Neuron (in vitro differentiated cells): ENCODE measurements around the gene TAF5.
A peak's percentile ranks its signal among the peaks of the same experiment; 100 is the strongest.
"Not testable (repeated sequence)": the region's sequence is repeated elsewhere in the genome, so short reads cannot be mapped to it uniquely, and the experiment has no call there.

Experiments
- H2AFZ ChIP-seq: one replicate; pipeline ENCODE4 v1.6.1; 2013; ENCODE audit warnings: low read depth, mild to moderate bottlenecking, inconsistent platforms, low read length, moderate library complexity
- H3K27me3 ChIP-seq: one replicate; pipeline ENCODE4 v1.6.1; 2013; ENCODE audit warnings: low read length; ENCODE audit not compliant: insufficient read depth
- H3K36me3 ChIP-seq: one replicate; pipeline ENCODE4 v1.6.1; 2013; ENCODE audit warnings: low read length; ENCODE audit not compliant: insufficient read depth
- H3K4me1 ChIP-seq: one replicate; pipeline ENCODE4 v1.6.1; 2013; ENCODE audit warnings: low read length; ENCODE audit not compliant: insufficient read depth
- H3K4me3 ChIP-seq: 2 replicates; pipeline ENCODE4 v1.5.1; 2013; ENCODE audit warnings: mild to moderate bottlenecking, low read length, moderate library complexity
- H3K9me3 ChIP-seq: one replicate; pipeline ENCODE4 v1.6.1; 2013; ENCODE audit warnings: low read length

TAF5 gene

GRCh38 chr10:103367782-103368518 is at the start of gene TAF5:
Gene TAF5 (plus strand): TSS chr10:103367976. CDS start chr10:103367990, 14 bp downstream.
- H3K9me3 ChIP-seq, result no peaks in the 10 kb centered on the region
- H3K4me3 ChIP-seq, result peak within 1 kb of the TSS; percentile 71
- H3K36me3 ChIP-seq, result peaks cover 1% of the 10 kb centered on the region
- peak within 1 kb of the TSS; percentile 93 for H2AFZ ChIP-seq
- peaks cover 7% of the 10 kb centered on the region for H3K4me1 ChIP-seq
- no peaks in the 10 kb centered on the region for H3K27me3 ChIP-seq

GRCh38 chr10:103327906-103328305 is 39.9 kb upstream of the TAF5 start:
- no peaks in the 10 kb centered on the region for H3K27me3 ChIP-seq
- H3K36me3 ChIP-seq, result peaks cover 50% of the 10 kb centered on the region
- H3K4me3 ChIP-seq, result no peak overlapping the region
- H3K4me1 ChIP-seq, result no peaks in the 10 kb centered on the region
- no peaks in the 10 kb centered on the region for H3K9me3 ChIP-seq
- no peak overlapping the region for H2AFZ ChIP-seq

- H3K9me3 ChIP-seq, result no peaks in the 10 kb centered on the region
- H3K4me3 ChIP-seq, result no peak overlapping the region
- H3K4me1 ChIP-seq, result no peaks in the 10 kb centered on the region
- H3K36me3 ChIP-seq, result peaks cover 52% of the 10 kb centered on the region
- no peaks in the 10 kb centered on the region for H3K27me3 ChIP-seq
- H2AFZ ChIP-seq, result no peak overlapping the region
These were observed 33.7 kb upstream of the TAF5 start for GRCh38 chr10:103333934-103334520.

GRCh38 chr10:103334567-103334966 is 33.2 kb upstream of the TAF5 start:
- peaks cover 54% of the 10 kb centered on the region for H3K36me3 ChIP-seq
- no peaks in the 10 kb centered on the region for H3K9me3 ChIP-seq
- H3K4me1 ChIP-seq, result no peaks in the 10 kb centered on the region
- H2AFZ ChIP-seq, result no peak overlapping the region
- no peak overlapping the region for H3K4me3 ChIP-seq
- no peaks in the 10 kb centered on the region for H3K27me3 ChIP-seq

GRCh38 chr10:103336370-103336769 is 31.4 kb upstream of the TAF5 start:
- H3K4me1 ChIP-seq, result no peaks in the 10 kb centered on the region
- H3K36me3 ChIP-seq, result peaks cover 44% of the 10 kb centered on the region
- no peak overlapping the region for H2AFZ ChIP-seq
- no peaks in the 10 kb centered on the region for H3K9me3 ChIP-seq
- no peak overlapping the region for H3K4me3 ChIP-seq
- no peaks in the 10 kb centered on the region for H3K27me3 ChIP-seq

GRCh38 chr10:103350175-103350516 is 17.6 kb upstream of the TAF5 start:
- Histone ChIP-seq H3K9me3 (no peaks in the 10 kb centered on the region), H3K27me3 (no peaks in the 10 kb centered on the region), H2AFZ (peak overlapping the region; percentile 86), H3K4me3 (peak overlapping the region; percentile 80), H3K36me3 (peaks cover 28% of the 10 kb centered on the region), H3K4me1 (peaks cover 6% of the 10 kb centered on the region)

GRCh38 chr10:103350517-103351260 is 17.1 kb upstream of the TAF5 start, which contains the start of gene PCGF6:
Gene PCGF6 (minus strand): TSS chr10:103351140. CDS start chr10:103351066, 74 bp downstream.
- Histone ChIP-seq H3K9me3 (no peaks in the 10 kb centered on the region), H2AFZ (peak within 1 kb of the TSS; percentile 86), H3K36me3 (peaks cover 22% of the 10 kb centered on the region), H3K4me1 (peaks cover 6% of the 10 kb centered on the region), H3K4me3 (peak within 1 kb of the TSS; percentile 80), H3K27me3 (no peaks in the 10 kb centered on the region)

GRCh38 chr10:103353281-103353680 is 14.5 kb upstream of the TAF5 start:
- Histone ChIP-seq H2AFZ (no peak overlapping the region), H3K36me3 (peaks cover 4% of the 10 kb centered on the region), H3K4me3 (no peak overlapping the region), H3K9me3 (no peaks in the 10 kb centered on the region), H3K27me3 (no peaks in the 10 kb centered on the region), H3K4me1 (peaks cover 6% of the 10 kb centered on the region)

- not testable (repeated sequence) for H3K36me3 ChIP-seq, H2AFZ ChIP-seq, H3K4me1 ChIP-seq, H3K9me3 ChIP-seq, H3K4me3 ChIP-seq, H3K27me3 ChIP-seq
These were observed 13.2 kb upstream of the TAF5 start for GRCh38 chr10:103354567-103354966.

GRCh38 chr10:103355906-103356599 is 11.7 kb upstream of the TAF5 start:
- Histone ChIP-seq H2AFZ (no peak overlapping the region), H3K4me3 (no peak overlapping the region), H3K36me3 (no peaks in the 10 kb centered on the region), H3K4me1 (peaks cover 3% of the 10 kb centered on the region), H3K9me3 (no peaks in the 10 kb centered on the region), H3K27me3 (no peaks in the 10 kb centered on the region)

- not testable (repeated sequence) for H2AFZ ChIP-seq, H3K4me1 ChIP-seq, H3K36me3 ChIP-seq, H3K9me3 ChIP-seq, H3K4me3 ChIP-seq, H3K27me3 ChIP-seq
These were observed 8.3 kb upstream of the TAF5 start for GRCh38 chr10:103359493-103359892.

- not testable (repeated sequence) for H3K4me3 ChIP-seq, H3K4me1 ChIP-seq, H3K27me3 ChIP-seq, H3K9me3 ChIP-seq, H3K36me3 ChIP-seq, H2AFZ ChIP-seq
These were observed 7.0 kb upstream of the TAF5 start for GRCh38 chr10:103360791-103361190.

GRCh38 chr10:103367379-103367781 is 396 bp upstream of the TAF5 start:
- H3K36me3 ChIP-seq, result no peaks in the 10 kb centered on the region
- no peaks in the 10 kb centered on the region for H3K9me3 ChIP-seq
- peaks cover 7% of the 10 kb centered on the region for H3K4me1 ChIP-seq
- peak overlapping the region; percentile 51 for H2AFZ ChIP-seq
- no peaks in the 10 kb centered on the region for H3K27me3 ChIP-seq
- peak overlapping the region; percentile 71 for H3K4me3 ChIP-seq
